H1 (cell line): ENCODE results near the gene OPHN1. TPM values are rescaled to one million over a fixed set of nuclear protein-coding genes. Genes with fewer than 3 reads are reported as not detected.

Experiments used
- ASH2L ChIP-seq: fragments of 200-600, 300-600 bp; sonication (generic); IDR thresholded peaks from one replicate; pipeline ENCODE4 v1.7.1; 2017; ENCODE audit warnings: low read length
- CHD1 ChIP-seq: IDR thresholded peaks from 2 replicates; pipeline ENCODE4 v1.6.1; 2012; ENCODE audit warnings: low read depth, low read length, improper control_type of control experiment
- NANOG ChIP-seq: IDR thresholded peaks from 2 replicates; pipeline ENCODE4 v1.6.1; 2011; ENCODE audit warnings: low read length, low read depth, mild to moderate bottlenecking, inconsistent platforms; ENCODE audit not compliant: insufficient read depth, poor library complexity, severe bottlenecking
- RFX5 ChIP-seq: IDR thresholded peaks from 2 replicates; pipeline ENCODE4 v1.6.1; 2011; ENCODE audit warnings: low read depth, low read length, improper control_type of control experiment, borderline replicate concordance
- RNF2 ChIP-seq: fragments of 200-900, 300-1000 bp; sonication (generic); IDR thresholded peaks from 2 replicates; pipeline ENCODE4 v1.7.1; 2016; ENCODE audit warnings: borderline replicate concordance, low read depth, mild to moderate bottlenecking, antibody characterized with exemption, low read length; ENCODE audit not compliant: poor library complexity, severe bottlenecking; ENCODE audit errors: missing control alignments
- polyA plus RNA-seq, 7 experiments: library from polyadenylated mRNA; depleted of rRNA in 3 of 7; stranded (reverse) in 5 of 7; unstranded in 2 of 7; fragments of >200 nt in 5 of 7; fragments of 200-250 nt in 2 of 7; gene quantifications; 1 replicate in 5 of 7; 2 replicates in 1 of 7; 4 replicates in 1 of 7; pipeline versions ENCODE4 v1.2.1 to v1.2.3, GENCODE V29; 2011 to 2013; ENCODE audit warnings: missing spikeins in 2 of 7, mixed read lengths in 2 of 7
- total RNA-seq: library from RNA; stranded (reverse); fragmentation: NEBNext Ultra II Directional; extraction: Animal tissue kit (Norgen Biotek cat#: 25700); gene quantifications from 2 replicates; pipeline ENCODE4 v1.2.1, GENCODE V29; 2021
- TF ChIP-seq, protein P1 (sequence below), 3 experiments: IDR thresholded peaks; 1 replicate in 2 of 3; 2 replicates in 1 of 3; pipeline versions ENCODE4 v1.5.1 to v1.6.1; 2011; ENCODE audit warnings: low read length in 3 of 3, mild to moderate bottlenecking in 3 of 3, inconsistent platforms in 2 of 3, low read depth in 1 of 3, moderate library complexity in 1 of 3; ENCODE audit not compliant: insufficient read depth in 1 of 3; ENCODE audit errors: control extremely low read depth in 1 of 3

The OPHN1 gene
- total and polyA plus RNA-seq, 2 of the 8 experiments (the other 6 are each of a cell fraction or from before 2014, with no cell fraction given), result 1.2 to 3.5 TPM

DNA sequence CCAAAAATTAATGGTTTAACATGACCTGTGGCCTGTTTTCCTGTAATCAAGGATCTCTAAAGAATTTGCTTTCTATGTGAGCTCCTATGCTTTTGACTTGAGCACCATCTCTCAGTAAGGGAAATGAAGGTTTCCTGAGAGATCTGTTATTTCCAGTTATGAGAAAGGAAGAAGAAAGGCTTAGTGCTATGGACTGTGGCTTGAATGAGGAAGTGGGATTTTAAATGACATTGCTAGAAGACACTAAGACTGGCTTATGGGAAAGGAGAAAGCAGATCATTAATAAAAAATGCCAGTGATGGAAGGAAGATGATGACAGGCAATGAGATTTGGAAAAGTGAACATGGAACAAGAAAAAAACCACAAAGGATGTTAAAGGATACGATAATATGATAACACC is 285.4 kb downstream of the OPHN1 start (continued):
- TF ChIP-seq, protein P1, sequence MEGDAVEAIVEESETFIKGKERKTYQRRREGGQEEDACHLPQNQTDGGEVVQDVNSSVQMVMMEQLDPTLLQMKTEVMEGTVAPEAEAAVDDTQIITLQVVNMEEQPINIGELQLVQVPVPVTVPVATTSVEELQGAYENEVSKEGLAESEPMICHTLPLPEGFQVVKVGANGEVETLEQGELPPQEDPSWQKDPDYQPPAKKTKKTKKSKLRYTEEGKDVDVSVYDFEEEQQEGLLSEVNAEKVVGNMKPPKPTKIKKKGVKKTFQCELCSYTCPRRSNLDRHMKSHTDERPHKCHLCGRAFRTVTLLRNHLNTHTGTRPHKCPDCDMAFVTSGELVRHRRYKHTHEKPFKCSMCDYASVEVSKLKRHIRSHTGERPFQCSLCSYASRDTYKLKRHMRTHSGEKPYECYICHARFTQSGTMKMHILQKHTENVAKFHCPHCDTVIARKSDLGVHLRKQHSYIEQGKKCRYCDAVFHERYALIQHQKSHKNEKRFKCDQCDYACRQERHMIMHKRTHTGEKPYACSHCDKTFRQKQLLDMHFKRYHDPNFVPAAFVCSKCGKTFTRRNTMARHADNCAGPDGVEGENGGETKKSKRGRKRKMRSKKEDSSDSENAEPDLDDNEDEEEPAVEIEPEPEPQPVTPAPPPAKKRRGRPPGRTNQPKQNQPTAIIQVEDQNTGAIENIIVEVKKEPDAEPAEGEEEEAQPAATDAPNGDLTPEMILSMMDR (IDR thresholded peaks at IDR 0.05; ENCODE audit: control extremely low read depth in 1 of 3, insufficient read depth in 1 of 3, low read depth in 1 of 3, low read length in 3 of 3), result no peak
- TF ChIP-seq RNF2 (no peak), RFX5 (no peak), NANOG (no peak), ASH2L (no peak), CHD1 (no peak)
